Stimulated activated CD4-positive, alpha-beta T cell treated with anti-CD3 and anti-CD28 coated beads, TNF-alpha, amount 100 ng/mL, for 48 hours (primary cell): ENCODE results near the gene CPXM1.
"Not testable (repeated sequence)": the region's sequence is repeated elsewhere in the genome, so short reads cannot be mapped to it uniquely, and the experiment has no call there.

Experiments used
- DNase-seq, 3 donors: peaks; one replicate each; pipeline ENCODE4 v3.0.0-alpha.2; 2020; ENCODE audit warnings: low read depth in 3 of 3

CPXM1 gene

DNA sequence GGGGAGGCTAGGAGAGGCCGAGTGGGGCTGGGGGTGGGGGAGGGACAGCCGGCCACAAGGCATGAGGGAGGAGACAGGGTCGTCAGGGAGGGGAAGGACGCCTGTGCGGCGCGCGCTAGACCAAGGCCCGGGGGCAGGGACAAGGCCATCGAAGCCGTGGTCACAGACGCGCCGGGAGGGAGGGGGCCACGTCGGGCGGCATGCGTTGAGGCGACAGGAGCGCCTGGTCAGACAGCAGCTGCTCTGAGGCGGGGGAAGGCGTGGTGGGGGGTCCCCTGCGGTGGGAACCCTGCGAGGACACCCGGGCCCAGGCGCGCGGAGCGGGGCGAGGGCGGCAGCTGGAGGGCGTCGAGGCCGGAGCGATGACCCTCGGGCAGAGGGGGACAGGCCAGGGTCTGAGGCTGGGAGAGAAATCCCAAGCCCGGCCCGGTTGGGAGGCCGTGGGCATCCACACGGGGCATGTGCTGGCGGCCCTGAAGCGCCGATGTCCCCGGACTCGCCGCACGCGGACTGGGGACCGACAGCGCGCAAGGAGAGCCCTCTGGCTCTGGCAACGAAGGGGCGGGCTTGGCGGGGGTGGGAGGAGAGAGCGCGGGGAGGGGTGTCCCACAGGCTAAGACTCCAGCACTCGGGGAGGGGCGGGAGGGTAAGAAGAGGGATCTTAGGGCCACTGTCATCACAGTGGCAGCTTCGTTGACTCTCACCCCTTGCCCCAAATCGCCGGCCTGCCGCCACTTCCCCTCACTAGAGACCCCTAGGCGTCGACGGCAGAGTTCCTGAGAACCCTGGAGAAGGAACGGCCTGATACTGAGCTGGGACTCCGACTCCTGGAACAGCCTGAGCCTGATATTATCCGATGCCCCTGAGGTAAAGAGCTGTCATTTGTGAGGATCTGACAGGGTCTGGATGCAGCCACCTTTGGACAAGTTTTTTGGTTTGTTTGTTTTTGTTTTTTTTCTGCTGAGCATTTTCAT lies 20.8 kb upstream of the CPXM1 start:
- DNase-seq: no peak

DNA sequence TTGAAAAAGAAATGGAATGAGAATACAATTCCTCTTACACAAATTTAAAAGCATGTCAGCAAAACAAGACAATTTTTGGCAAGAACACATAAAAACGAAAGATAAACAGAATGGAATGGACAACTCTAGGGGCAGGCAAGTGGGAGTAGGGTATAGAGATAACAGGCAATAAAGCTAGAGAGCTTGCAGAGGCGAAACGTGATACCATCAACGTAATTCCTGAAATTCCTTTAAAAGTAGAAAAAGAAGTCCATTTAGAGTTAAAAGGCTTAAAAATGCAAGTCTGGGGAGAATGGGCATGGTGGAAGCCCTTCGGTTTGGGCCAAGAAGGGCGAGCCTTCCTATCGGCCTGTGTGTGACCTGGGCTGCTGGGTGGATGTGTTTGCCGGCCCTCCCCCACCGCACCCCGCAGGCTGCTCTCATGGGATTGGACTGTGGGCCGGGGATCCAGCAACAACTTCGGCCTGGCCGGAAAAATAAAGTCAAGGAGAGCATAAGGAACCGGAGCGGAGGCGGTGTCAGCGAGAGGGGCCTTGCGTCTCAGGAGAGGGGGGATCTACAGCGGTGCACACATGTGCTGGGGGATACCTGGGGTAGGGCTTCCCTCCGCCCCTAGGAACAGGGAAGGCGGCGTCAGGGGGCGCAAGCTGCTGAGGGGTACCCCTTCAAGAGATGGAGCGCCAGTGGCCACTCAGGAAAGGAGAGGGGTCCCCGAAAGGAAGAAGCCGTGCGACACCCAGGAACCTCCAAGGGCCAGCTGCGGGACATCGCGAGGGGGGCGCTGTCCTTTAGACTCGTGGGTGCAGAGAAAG lies 19.9 kb upstream of the CPXM1 start:
- no peak for DNase-seq

DNA sequence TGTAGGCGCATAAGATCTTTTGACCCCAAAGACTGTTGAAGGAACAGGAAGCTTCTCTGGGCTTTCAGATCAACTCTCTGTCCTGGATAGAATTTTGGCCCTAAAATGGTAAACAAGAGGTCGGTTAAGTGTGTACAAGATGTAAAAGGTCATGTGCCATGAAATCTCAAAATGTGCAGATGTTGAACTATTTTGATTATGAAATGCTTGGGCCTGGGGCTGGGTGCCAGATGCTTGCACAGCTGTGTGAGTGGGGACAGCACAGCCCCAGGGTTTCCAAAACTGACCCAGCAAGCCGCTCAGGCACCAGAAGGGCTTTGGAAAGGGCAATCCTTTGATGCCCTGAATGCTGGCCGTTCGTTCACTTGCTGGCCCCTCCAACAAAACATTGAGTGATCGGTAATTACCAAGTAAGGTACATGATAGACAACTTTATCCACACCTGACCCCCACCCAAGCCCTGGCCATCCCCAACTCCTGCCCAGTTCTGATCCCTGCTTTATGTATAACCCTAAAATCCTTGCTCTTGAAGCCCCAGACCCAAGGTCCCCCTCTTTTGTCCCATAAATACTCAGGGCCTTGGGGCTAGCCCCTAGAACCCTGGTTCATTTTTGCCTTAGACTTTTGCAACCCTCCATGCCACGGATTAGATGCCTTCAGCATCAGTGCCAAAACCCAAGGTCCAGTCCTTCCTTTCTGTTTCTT lies 17.6 kb upstream of the CPXM1 start:
- no peak for DNase-seq

DNA sequence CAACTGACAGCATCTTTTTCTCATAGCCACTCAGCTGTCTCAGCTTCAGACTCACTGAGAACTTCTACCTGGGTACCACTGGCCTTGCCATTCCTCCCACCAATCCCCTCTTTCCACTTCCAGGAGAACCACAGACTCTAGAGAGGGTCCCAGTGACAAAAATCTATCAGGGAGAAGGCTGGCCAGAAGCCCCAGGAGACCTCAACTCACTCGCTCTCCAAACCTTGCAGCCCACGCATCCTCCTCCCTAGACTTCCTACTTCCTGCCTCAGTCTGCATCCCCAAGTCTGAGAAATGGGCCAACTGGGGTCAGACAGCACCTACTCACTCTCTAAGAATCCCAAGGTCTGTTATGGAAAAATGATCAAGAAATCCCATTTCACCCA lies 16.9 kb upstream of the CPXM1 start:
- no peak for DNase-seq

DNA sequence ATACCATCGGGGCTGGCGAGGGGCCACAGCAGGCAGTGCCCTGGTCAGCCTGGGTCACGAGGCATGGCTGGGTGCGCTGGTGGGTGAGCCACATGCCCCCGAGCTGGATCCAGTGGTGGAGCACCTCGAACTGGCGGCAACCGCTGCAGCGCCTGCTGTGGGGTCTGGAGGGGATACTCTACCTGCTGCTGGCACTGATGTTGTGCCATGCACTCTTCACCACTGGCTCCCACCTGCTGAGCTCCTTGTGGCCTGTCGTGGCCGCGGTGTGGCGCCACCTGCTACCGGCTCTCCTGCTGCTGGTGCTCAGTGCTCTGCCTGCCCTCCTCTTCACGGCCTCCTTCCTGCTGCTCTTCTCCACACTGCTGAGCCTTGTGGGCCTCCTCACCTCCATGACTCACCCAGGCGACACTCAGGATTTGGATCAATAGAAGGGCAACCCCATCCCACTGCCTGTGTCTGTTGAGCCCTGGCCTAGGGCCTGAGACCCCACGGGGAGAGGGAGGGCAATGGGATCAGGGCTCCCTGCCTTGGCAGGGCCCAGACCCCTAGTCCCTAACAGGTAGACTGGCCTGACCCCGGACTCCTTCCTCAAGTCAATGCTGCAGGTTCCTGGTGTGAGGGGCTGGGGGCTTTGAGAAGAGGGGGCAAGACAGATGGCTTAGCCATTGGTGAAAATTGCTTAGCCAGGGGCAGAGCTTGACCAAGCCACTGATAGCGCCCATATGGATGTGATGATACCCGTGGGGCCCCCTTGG lies 16.3 kb upstream of the CPXM1 start:
- no peak for DNase-seq

DNA sequence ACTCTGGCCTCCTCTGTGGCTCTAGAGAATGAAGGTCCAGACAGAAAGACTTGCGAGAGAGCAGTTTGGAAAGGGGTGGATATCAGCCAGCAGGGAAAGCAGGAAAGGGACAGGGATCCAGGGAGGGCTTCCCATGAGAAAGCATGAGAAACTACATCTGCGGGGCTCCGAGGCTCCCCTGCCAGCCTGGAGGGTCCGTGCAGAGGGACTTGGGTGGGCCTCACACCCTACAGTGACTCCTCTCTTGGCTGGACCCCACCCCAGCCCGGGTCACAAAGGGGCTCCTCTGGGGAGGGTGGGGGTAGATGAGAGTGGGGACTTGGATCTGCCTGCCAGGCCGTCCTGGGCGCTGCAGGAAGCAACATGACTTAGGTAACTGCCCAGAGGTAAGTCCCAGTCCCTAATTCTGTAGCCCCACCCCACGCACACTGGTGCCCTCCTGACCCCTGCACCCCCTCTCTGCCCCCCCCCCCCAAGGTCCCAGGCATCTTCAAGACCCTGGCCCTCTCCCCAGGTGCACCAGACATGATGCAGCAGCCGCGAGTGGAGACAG lies 15.7 kb upstream of the CPXM1 start, which contains the start of gene TMEM239:
TMEM239 (plus strand) TSS at position 335 of the 553 bp plus-strand sequence; CDS start at position 526, 191 bp downstream.
- no peak for DNase-seq

DNA sequence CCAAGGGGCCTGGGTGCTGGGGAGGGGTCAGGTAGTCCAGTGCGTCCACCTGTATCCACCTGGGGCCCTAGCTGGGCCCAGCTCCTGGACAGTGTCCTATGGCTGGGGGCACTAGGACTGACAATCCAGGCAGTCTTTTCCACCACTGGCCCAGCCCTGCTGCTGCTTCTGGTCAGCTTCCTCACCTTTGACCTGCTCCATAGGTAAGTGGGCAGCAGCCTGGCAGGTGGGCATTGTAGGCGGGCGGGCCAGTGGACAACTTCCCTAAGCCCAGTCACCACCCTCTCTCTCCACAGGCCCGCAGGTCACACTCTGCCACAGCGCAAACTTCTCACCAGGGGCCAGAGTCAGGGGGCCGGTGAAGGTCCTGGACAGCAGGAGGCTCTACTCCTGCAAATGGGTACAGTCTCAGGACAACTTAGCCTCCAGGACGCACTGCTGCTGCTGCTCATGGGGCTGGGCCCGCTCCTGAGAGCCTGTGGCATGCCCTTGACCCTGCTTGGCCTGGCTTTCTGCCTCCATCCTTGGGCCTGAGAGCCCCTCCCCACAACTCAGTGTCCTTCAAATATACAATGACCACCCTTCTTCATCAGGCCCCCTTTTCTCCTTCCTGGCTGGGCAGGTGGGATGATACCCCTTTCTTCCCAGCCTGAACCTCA lies 14.9 kb upstream of the CPXM1 start:
- DNase-seq: no peak

DNA sequence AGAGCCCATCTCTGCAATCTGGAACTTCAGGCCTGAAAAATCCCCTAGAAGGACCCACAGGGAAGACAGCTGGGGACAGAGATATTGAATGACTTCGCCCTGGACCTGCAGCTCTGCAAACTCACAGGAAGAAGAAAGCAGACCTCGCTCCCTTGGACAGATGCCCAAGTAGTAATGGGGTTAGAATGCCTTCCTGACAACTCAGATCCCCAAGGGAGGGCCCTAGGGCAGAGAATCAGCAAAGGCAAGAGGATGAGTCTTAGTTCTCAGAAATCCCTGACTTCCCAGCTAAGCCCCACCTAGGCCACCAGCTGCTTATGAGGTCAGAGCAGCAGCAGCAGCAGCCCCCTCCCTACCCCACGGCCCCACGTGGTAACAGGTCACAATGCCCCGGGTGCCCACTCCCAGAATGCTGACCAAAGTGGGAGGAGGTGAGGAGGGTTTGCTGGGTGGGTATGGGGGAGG lies 14.2 kb upstream of the CPXM1 start, which contains the start of gene C20orf141:
C20orf141 (plus strand) TSS at position 401 of the 465 bp plus-strand sequence. CDS start 198 bp downstream, outside the sequence.
- no peak for DNase-seq

DNA sequence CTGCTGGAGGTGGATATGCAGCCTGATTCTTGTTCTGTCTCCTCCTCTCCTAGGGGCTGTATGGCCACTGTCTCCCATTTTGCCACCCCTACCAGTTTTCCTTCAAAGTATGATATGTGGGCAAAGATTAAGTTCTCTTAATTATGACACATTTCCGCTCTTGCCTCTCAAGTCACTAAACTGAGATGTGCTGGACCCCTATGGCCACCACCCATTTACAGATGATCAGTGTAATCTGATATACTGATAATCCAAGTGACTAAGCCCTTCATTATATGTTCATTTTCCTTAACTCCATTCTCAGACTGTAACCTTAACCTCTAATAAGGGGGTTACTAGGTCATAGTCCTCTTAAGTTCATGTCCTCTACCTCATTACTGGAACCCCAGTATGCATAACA lies 13.6 kb upstream of the CPXM1 start:
- DNase-seq: no peak

DNA sequence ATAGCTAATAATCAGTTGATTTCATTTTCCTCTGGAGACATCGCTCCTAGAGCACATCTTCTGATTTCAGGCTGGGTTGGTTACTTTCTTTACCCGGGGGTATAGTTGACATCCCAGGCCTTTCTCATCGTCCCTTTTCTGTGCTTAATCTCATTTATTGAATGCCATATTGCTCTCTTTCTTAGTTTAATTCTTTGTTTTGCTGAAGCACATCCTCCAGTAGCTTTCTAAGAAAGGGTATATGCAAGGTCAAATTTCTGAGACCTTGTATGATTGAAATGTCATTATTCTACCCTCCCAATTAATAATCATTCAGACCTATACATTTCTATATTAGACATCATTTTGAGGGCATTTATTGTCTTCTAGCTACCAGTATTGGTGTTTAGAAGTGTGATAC lies 11.8 kb upstream of the CPXM1 start:
- DNase-seq: no peak

DNA sequence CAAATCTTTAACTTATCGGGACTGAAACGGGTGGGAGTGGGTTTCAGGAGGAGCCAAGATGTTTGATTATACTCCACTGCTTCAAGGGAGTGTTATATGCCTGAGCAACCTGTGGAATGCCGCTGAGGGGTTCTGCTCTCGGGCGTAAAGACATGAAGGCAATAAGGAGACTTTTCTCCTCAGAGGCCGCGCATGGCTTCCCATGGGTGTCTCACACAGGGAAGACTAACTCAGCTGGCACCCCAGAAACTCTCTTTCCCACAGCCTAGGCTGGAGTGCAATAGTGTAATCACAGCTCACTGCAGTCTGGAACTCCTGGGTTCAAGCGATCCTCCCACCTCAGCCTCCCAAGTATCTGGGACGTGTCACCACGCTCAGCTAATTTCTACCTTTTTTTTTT lies 9.3 kb upstream of the CPXM1 start:
- DNase-seq: no peak

DNA sequence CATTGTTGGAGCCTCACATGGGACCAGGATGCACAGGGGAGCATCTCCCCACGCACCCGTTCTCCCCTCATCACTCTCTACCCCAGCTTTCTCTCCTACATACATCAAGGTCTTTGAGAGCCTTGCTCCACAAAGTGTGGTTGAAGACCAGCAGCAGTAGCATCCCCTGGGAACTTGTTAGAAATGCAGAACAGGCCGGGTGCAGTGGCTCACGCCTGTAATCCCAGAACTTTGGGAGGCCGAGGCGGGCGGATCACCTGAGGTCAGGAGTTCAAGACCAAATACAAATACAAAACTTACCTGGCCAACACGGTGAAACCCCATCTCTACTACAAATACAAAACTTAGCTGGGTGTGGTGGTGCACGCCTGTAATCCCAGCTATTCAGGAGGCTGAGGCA lies 7.5 kb upstream of the CPXM1 start:
- not testable (repeated sequence) for DNase-seq

DNA sequence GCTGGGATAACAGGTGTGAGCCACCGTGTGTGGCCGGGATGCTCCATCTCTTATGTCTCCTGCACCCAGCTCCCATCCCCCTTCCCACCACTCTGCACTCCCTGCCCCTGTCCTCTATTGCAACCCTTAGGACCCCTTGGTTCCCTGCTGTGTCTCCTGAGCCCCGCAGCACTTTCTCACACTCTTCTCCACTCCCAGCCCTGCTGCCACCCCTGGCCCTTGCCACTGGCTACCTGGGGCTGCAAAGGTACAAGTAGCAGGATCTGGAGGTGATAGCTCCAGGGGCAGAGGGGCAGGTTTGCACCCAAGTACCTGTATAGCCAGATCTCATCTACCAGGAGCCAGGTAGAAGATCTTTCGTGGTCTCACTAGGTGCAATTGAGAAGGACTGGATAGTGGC lies 6.6 kb upstream of the CPXM1 start:
- no peak for DNase-seq

DNA sequence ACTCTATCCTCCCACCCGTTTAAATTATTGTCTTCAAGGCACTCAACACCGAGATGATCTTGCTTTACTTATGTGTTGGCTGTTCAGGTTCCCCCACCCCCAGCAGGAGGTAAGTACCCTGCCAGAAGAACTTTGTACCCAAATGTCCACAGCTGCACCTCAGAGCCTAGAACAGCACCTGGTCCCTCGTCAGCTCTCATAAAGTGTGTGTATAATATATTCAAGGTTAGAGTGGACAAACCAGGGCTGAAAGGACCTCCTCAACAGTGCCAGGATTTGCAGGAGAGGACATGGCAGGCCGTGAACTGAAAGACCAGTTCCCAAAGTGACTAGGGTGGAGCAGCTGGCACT lies 5.9 kb upstream of the CPXM1 start:
- no peak for DNase-seq

DNA sequence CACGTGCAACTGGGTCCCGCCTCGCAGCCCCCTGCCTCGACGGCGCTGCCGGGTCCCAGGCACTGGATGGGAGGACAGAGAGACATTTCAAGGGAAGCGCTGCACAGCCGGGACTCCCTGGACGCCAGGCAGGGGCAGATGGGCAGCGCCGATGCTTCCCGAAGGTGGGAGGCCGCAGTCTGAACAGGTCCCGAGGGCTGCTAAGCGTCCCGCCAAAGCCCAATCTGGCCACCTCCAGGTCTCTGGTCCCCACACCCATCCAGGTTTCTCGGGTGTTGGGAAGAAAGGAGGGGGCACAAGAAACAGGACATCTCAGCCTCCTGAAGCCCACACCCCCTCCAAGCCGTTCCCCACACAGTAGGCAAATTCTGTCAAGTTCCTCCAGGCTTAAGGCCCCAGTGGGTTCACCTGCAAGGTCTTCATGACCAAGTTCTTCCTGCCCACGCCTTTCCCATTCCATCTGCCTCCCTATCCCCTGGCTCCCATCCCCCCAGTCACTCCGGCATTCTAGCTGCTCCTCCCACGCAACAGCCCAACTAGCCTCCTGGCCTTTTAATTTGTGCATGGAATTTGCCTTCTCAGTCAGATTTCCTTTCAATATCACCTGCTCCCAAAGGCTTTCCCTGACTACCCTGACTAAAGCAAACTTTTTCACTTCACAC lies 5.4 kb upstream of the CPXM1 start:
- no peak for DNase-seq

DNA sequence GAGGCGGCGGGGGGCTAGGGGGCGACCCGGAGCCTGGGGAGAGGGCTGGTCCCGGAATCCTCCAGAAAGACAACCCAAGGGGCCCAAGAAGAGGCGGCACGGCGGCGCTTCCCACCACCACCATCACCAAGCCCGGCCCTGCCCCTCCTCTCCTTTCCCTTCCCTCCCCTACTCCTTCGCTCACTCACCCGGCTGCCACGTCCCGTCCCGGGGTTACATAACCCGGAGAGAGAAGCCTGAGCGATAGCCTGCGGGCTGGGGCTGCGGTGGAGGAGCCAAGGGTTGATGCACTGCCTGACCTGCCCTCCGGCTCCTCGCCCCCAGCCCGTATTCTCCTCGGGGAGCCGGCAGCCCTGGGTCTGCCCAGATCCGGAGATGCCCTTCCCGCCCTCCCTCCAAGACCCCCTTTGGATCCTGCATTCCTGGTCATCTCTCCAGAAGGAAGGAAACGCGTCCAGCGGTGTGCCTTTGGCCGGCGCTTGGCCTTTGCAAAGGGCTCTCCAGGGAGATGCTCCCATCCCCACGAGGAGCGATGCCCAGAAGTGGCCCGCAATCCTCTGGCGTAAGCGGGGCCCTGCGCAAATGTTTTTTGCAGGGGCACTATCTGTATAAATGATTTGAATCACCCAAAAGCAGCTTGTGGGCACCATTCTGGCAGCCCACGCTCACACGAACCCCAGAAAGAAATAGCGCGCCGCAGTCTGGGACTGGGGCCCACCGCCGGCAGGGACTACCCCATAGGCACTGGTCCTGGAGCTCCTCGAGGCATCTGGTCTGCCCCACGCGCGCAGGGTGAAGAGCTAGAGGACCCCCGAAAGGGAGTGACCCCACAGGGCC lies 4.6 kb upstream of the CPXM1 start:
- no peak for DNase-seq

DNA sequence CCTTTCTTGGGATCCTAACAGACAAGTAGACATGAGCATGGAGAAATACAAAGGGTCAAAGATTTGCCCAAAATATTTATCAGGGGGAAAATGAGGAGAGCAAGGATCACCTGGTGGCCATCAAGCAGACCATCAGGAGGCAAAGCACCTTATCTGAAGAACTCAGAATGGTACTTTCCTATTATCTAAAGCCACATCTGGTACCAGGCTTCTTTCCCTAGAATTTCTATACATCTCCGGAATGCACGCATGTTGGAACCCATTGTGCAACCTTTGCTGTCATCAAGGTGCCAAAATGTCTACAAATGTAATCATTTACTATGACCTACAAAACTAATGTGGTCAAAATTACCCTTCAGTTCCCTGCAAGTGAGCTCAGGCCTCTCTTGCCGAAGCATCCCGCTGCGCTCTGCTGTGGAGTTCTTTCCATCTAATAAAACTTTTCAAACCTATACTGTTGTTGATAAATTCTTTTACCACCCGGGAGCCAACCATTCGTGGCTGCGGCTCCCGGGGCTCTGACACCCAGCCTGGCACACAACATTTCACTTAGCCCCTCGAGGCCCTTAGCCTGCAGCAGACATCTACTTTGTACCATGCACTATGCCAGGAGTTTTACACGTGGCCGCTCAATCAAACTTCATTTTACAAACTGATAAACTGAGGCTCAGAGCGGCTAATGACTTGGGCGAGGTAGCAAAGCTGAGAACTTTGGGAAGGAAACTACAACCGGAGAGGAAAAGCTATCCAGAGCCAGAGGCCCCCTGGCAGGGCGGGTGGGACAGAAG lies 3.8 kb upstream of the CPXM1 start:
- no peak for DNase-seq

DNA sequence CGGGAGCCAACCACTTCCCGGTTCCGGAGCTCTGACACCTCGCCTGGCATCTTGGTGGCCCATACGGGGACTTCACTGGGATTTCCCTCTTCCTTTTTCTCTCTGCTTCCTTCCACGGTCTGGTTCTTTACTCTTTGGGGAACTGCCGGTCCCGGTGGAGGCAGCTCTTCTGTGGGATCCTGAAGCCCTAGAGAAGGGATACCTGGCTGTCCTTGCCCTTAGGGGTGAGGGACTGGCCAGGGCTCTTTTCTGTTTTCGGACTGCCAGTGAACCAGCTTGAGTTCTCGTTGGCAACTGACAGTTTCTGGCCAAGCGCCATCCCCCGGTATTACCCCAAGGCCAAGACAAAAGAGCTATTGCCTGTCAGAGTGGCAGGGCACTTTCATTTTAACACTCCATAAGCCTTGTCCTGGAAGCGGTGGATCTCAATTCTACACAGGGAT lies 880 bp upstream of the CPXM1 start:
- no peak for DNase-seq
